ENCODE measurements around the gene SPSB2.

The SPSB2 gene

DNA sequence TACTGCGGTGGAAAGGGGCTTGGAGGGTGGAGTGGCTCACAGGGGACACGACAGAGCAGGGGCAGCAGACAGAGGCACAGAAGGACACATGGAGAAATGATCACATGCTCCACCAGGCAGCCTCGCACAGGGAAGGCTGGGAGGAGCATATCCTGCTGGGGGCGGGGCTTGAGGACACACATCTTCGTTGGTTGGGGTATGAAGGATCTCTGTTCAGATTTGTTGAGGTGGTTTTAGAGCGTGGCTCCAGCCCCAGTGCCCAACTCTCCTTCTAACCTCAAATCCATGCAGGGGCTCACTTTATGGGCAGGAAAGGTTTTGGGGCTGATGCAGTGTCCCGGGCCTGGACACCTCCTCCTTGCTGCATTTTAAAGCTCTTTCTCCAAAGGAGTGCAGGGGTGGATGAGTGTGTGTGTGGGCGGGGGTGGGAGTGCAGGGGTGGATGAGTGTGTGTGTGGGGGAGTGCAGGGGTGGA, 45.6 kb downstream of the SPSB2 start (continued):
- TF ChIP-seq, protein P1, sequence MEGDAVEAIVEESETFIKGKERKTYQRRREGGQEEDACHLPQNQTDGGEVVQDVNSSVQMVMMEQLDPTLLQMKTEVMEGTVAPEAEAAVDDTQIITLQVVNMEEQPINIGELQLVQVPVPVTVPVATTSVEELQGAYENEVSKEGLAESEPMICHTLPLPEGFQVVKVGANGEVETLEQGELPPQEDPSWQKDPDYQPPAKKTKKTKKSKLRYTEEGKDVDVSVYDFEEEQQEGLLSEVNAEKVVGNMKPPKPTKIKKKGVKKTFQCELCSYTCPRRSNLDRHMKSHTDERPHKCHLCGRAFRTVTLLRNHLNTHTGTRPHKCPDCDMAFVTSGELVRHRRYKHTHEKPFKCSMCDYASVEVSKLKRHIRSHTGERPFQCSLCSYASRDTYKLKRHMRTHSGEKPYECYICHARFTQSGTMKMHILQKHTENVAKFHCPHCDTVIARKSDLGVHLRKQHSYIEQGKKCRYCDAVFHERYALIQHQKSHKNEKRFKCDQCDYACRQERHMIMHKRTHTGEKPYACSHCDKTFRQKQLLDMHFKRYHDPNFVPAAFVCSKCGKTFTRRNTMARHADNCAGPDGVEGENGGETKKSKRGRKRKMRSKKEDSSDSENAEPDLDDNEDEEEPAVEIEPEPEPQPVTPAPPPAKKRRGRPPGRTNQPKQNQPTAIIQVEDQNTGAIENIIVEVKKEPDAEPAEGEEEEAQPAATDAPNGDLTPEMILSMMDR (tag by site-specific recombination; IDR thresholded peaks at IDR 0.05) = no peak
- TF ChIP-seq ZNF132 (tag by site-specific recombination; IDR thresholded peaks at IDR 0.05; ENCODE audit: borderline replicate concordance) (no peak), ZNF610 (tag by site-specific recombination; IDR thresholded peaks at IDR 0.05; ENCODE audit: borderline replicate concordance) (no peak), ZFP37 (tag by site-specific recombination; IDR thresholded peaks at IDR 0.05) (0 out of 2 replicates have a peak, but pooled peaks have one; percentile 31), ZNF791 (tag by site-specific recombination; IDR thresholded peaks at IDR 0.05) (no peak), KLF7 (tag by site-specific recombination; IDR thresholded peaks at IDR 0.05; ENCODE audit: borderline replicate concordance) (no peak), ZNF211 (tag by site-specific recombination; IDR thresholded peaks at IDR 0.05; ENCODE audit: low read depth) (no peak), BCL11B (tag by site-specific recombination; IDR thresholded peaks at IDR 0.05; ENCODE audit: low read depth) (no peak)

DNA sequence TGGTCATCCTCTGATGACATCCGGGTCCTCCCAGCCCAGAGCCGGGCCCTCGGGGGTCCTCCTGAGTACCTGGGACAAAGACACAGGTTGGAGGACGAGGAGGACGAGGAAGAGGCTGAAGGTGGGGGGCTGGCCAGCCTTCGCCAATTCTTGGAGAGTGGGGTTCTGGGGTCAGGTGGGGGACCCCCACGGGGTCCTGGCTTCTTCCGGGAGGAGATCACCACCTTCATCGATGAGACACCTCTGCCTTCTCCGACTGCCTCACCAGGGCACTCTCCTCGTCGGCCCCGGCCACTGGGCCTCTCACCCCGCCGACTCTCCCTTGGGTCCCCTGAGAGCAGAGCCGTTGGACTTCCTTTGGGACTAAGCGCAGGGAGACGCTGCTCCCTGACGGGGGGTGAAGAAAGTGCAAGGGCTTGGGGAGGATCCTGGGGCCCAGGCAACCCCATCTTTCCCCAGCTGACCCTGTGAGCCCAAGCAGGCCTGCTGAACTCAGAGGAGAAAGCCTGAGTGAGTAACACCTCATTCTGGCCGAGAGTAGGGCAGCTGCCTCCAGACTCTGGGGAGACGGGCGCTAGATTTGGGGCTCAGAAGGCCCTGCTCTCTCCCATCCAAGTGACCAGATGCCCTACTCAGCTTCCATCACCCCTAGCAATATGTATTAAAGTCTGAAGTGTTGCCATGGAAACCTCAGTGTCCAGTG, 46.2 kb downstream of the SPSB2 start:
- TF ChIP-seq ZBTB7A (tag by site-specific recombination; IDR thresholded peaks at IDR 0.05; ENCODE audit: low read depth) (no peak), GLIS2 (tag by site-specific recombination; IDR thresholded peaks at IDR 0.05) (0 out of 2 replicates have a peak, but pooled peaks have one; percentile 12)
- TF ChIP-seq, protein P2, sequence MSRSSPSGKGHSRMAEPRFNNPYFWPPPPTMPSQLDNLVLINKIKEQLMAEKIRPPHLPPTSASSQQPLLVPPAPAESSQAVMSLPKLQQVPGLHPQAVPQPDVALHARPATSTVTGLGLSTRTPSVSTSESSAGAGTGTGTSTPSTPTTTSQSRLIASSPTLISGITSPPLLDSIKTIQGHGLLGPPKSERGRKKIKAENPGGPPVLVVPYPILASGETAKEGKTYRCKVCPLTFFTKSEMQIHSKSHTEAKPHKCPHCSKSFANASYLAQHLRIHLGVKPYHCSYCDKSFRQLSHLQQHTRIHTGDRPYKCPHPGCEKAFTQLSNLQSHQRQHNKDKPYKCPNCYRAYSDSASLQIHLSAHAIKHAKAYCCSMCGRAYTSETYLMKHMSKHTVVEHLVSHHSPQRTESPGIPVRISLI (tag by site-specific recombination; IDR thresholded peaks at IDR 0.05) = no peak
- TF ChIP-seq, protein P3, sequence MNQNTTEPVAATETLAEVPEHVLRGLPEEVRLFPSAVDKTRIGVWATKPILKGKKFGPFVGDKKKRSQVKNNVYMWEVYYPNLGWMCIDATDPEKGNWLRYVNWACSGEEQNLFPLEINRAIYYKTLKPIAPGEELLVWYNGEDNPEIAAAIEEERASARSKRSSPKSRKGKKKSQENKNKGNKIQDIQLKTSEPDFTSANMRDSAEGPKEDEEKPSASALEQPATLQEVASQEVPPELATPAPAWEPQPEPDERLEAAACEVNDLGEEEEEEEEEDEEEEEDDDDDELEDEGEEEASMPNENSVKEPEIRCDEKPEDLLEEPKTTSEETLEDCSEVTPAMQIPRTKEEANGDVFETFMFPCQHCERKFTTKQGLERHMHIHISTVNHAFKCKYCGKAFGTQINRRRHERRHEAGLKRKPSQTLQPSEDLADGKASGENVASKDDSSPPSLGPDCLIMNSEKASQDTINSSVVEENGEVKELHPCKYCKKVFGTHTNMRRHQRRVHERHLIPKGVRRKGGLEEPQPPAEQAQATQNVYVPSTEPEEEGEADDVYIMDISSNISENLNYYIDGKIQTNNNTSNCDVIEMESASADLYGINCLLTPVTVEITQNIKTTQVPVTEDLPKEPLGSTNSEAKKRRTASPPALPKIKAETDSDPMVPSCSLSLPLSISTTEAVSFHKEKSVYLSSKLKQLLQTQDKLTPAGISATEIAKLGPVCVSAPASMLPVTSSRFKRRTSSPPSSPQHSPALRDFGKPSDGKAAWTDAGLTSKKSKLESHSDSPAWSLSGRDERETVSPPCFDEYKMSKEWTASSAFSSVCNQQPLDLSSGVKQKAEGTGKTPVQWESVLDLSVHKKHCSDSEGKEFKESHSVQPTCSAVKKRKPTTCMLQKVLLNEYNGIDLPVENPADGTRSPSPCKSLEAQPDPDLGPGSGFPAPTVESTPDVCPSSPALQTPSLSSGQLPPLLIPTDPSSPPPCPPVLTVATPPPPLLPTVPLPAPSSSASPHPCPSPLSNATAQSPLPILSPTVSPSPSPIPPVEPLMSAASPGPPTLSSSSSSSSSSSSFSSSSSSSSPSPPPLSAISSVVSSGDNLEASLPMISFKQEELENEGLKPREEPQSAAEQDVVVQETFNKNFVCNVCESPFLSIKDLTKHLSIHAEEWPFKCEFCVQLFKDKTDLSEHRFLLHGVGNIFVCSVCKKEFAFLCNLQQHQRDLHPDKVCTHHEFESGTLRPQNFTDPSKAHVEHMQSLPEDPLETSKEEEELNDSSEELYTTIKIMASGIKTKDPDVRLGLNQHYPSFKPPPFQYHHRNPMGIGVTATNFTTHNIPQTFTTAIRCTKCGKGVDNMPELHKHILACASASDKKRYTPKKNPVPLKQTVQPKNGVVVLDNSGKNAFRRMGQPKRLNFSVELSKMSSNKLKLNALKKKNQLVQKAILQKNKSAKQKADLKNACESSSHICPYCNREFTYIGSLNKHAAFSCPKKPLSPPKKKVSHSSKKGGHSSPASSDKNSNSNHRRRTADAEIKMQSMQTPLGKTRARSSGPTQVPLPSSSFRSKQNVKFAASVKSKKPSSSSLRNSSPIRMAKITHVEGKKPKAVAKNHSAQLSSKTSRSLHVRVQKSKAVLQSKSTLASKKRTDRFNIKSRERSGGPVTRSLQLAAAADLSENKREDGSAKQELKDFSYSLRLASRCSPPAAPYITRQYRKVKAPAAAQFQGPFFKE (tag by site-specific recombination; IDR thresholded peaks at IDR 0.05; ENCODE audit: borderline replicate concordance) = 0 out of 2 replicates have a peak, but pooled peaks have one; percentile 67
- ChIA-PET CTCF (interaction anchor here (0.7 to 8.1 kb wide), 14 partner anchors 16 to 459 kb away, joined by 3 to 116 read pairs (median 5); partner anchors contain the start of genes CDCA3, MLF2, TPI1 and USP5), POLR2A (interaction anchor here (0.5 to 6.0 kb wide), 7 partner anchors 19 to 138 kb away, joined by 3 to 55 read pairs (median 6); partner anchors contain the start of genes CDCA3, COPS7A, MLF2 and SPSB2)
- H3K27ac ChIP-seq (ENCODE audit: extremely low read depth, low read depth, low read length) = no peak overlapping the region; the same call in 1 of the 2 replicates
- H3K36me3 ChIP-seq (ENCODE audit: control insufficient read depth in 2 of 2, insufficient read depth in 1 of 2, low read length in 2 of 2) = peaks cover 3 to 25% of the 10 kb centered on the region in 2 experiments; a peak in 1 of 3 replicates
- H3K4me1 ChIP-seq (ENCODE audit: control insufficient read depth, insufficient read depth, low read length) = no peaks in the 10 kb centered on the region
- no peaks in the 10 kb centered on the region for H3K9me3 ChIP-seq (ENCODE audit: control insufficient read depth, insufficient read depth, low read depth, low read length)
- no peak overlapping the region for H3K4me3 ChIP-seq (ENCODE audit: low read depth, low read length)
